K562 (cell line): ENCODE results near the gene RINL. TPM values are rescaled to one million over a fixed set of nuclear protein-coding genes. Genes with fewer than 3 reads are reported as not detected.

ENCODE experiments used
- ARHGAP35 ChIP-seq: fragments of 450-650 bp; IDR thresholded peaks from 2 replicates; pipeline ENCODE4 v1.6.1; 2018; ENCODE audit not compliant: partially characterized antibody
- DIDO1 ChIP-seq: fragments of 450-650 bp; IDR thresholded peaks from 2 replicates; pipeline ENCODE4 v1.6.1; 2016; ENCODE audit warnings: low read depth, missing biosample characterization, missing genetic modification characterization
- ETV1 ChIP-seq: fragments of 450-650 bp; conservative IDR thresholded peaks from 2 replicates; pipeline ENCODE4 v1.6.1; 2016; ENCODE audit warnings: missing genetic modification characterization, control low read depth, low read depth, missing compliant biosample characterization
- FOXP1 ChIP-seq: sonication (generic); formaldehyde crosslinking; IDR thresholded peaks from 2 replicates; pipeline ENCODE4 v1.8.0; 2022; ENCODE audit warnings: mild to moderate bottlenecking, missing genetic modification reagents
- HDGF ChIP-seq: fragments of 450-650 bp; IDR thresholded peaks from 2 replicates; pipeline ENCODE4 v1.6.1; 2016
- HSF4 ChIP-seq: fragments of 250-450 bp; sonication (Bioruptor Pico); IDR thresholded peaks from 2 replicates; pipeline ENCODE4 v2.1.2; 2022; ENCODE audit warnings: mild to moderate bottlenecking, moderate library complexity, borderline replicate concordance
- MCM7 ChIP-seq, 2 experiments: fragments of 450-650 bp; IDR thresholded peaks; 2 replicates each; pipeline ENCODE4 v1.6.1; 2016 to 2018
- MTA2 ChIP-seq: fragments of 450-650 bp; IDR thresholded peaks from 2 replicates; pipeline ENCODE4 v1.6.1; 2016; ENCODE audit warnings: low read depth
- OTX1 ChIP-seq: fragments of 450-650 bp; formaldehyde crosslinking; IDR thresholded peaks from 2 replicates; pipeline ENCODE4 v1.4.0; 2022; ENCODE audit warnings: mild to moderate bottlenecking
- TOE1 ChIP-seq, 2 experiments: fragments of 450-650 bp in 1 of 2; sonication (generic) in 1 of 2; formaldehyde crosslinking in 1 of 2; IDR thresholded peaks; 2 replicates each; pipeline versions ENCODE4 v1.7.1 to v1.8.0; 2016 to 2022; ENCODE audit warnings: borderline replicate concordance in 2 of 2, mild to moderate bottlenecking in 2 of 2, antibody characterized with exemption in 1 of 2, inconsistent platforms in 1 of 2, low read depth in 1 of 2, missing genetic modification reagents in 1 of 2, moderate library complexity in 1 of 2
- ZFP30 ChIP-seq: fragments of 250-450 bp; sonication (Bioruptor Pico); IDR thresholded peaks from 2 replicates; pipeline ENCODE4 v1.8.0; 2022; ENCODE audit warnings: moderate library complexity, mild to moderate bottlenecking, inconsistent platforms, borderline replicate concordance
- ZNF586 ChIP-seq: fragments of 450-650 bp; formaldehyde crosslinking; conservative IDR thresholded peaks from 2 replicates; pipeline ENCODE4 v1.4.0; 2020; ENCODE audit warnings: mild to moderate bottlenecking, moderate library complexity
- polyA plus RNA-seq, 8 experiments: library from polyadenylated mRNA; depleted of rRNA in 4 of 8; stranded (reverse) in 5 of 8; unstranded in 3 of 8; fragments of >200 nt; fragmentation: Nextera tagmentation in 2 of 8; fragmentation: Illumina TruSeq in 1 of 8; extraction: Ambion mirVana in 2 of 8; extraction: Trizol in 1 of 8; gene quantifications; 2 replicates each; pipeline versions ENCODE4 v1.2.1 to v1.2.3, GENCODE V29; 2011 to 2014; ENCODE audit warnings: inconsistent platforms in 1 of 8, missing spikeins in 1 of 8
- total RNA-seq, 7 experiments: library from RNA; depleted of rRNA in 6 of 7; stranded (reverse); fragments of >200 nt in 6 of 7; fragmentation: Illumina TruSeq in 2 of 7; extraction: Trizol in 2 of 7; gene quantifications; 2 replicates each; pipeline versions ENCODE4 v1.2.1 to v1.2.3, GENCODE V29; 2011 to 2021; ENCODE audit warnings: low replicate concordance in 1 of 7
- TF ChIP-seq, protein P1 (sequence below): fragments of 450-650 bp; IDR thresholded peaks from 2 replicates; pipeline ENCODE4 v1.6.1; 2016; ENCODE audit warnings: mild to moderate bottlenecking
- TF ChIP-seq, protein P2 (sequence below): sonication (generic); formaldehyde crosslinking; IDR thresholded peaks from 2 replicates; pipeline ENCODE4 v1.8.0; 2022; ENCODE audit warnings: mild to moderate bottlenecking, missing genetic modification reagents
- TF ChIP-seq, protein P3 (sequence below), 2 experiments: fragments of 450-650 bp; IDR thresholded peaks; 2 replicates each; pipeline ENCODE4 v1.6.1; 2016; ENCODE audit warnings: mild to moderate bottlenecking in 2 of 2, borderline replicate concordance in 1 of 2, low read depth in 1 of 2, moderate library complexity in 1 of 2
- TF ChIP-seq, protein P4 (sequence below): fragments of 450-650 bp; formaldehyde crosslinking; IDR thresholded peaks from 2 replicates; pipeline ENCODE4 v1.4.0; 2022; ENCODE audit warnings: mild to moderate bottlenecking, moderate library complexity

Gene RINL
- total and polyA plus RNA-seq, 9 of the 15 experiments (the other 6 are each of a cell fraction or from before 2014, with no cell fraction given) = 0.82 to 10.9 (median 4.9) TPM

DNA sequence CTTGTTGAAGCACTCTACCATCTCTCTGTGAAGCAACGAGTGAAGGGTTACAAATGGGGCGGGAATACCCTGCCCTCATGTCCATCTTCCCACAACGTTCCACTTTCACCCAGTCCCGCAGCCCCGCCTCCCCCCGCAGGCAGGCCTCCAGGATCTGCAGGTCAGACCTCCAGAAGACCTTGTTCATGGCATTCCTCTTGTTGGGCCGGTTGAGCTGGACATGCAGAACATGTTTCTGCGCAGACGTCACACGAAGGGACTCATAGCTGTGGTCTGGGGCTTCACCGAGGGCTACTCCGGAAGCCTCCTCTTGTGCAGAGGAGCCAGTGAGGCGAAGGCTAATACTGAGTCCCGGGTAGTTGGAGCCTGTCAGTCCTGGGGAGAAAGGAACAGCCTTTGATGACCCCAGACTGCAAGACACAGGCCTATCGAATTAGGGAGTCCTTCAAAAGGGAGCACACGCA lies 46.9 kb downstream of the RINL start (continued):
- TF ChIP-seq, protein P1, sequence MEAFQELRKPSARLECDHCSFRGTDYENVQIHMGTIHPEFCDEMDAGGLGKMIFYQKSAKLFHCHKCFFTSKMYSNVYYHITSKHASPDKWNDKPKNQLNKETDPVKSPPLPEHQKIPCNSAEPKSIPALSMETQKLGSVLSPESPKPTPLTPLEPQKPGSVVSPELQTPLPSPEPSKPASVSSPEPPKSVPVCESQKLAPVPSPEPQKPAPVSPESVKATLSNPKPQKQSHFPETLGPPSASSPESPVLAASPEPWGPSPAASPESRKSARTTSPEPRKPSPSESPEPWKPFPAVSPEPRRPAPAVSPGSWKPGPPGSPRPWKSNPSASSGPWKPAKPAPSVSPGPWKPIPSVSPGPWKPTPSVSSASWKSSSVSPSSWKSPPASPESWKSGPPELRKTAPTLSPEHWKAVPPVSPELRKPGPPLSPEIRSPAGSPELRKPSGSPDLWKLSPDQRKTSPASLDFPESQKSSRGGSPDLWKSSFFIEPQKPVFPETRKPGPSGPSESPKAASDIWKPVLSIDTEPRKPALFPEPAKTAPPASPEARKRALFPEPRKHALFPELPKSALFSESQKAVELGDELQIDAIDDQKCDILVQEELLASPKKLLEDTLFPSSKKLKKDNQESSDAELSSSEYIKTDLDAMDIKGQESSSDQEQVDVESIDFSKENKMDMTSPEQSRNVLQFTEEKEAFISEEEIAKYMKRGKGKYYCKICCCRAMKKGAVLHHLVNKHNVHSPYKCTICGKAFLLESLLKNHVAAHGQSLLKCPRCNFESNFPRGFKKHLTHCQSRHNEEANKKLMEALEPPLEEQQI = no peak
- TF ChIP-seq, protein P2, sequence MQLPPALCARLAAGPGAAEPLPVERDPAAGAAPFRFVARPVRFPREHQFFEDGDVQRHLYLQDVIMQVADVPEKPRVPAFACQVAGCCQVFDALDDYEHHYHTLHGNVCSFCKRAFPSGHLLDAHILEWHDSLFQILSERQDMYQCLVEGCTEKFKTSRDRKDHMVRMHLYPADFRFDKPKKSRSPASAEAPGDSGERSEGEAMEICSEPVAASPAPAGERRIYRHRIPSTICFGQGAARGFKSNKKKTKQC (CRISPR knock-in tag) = 0 out of 2 replicates have a peak, but pooled peaks have one; percentile 84
- TF ChIP-seq HDGF (no peak), HSF4 (CRISPR knock-in tag) (0 out of 2 replicates have a peak, but pooled peaks have one; percentile 9), MCM7 (IDR thresholded peaks at IDR 0.05) (no peak), ARHGAP35 (no peak), ZNF586 (CRISPR knock-in tag) (no peak), ZFP30 (CRISPR knock-in tag) (no peak), DIDO1 (tag) (0 out of 2 replicates have a peak, but pooled peaks have one; percentile 14), MTA2 (no peak), ETV1 (tag) (peak; percentile 24; the same call in 1 of the 2 replicates), FOXP1 (CRISPR knock-in tag) (0 out of 2 replicates have a peak, but pooled peaks have one; percentile 60), OTX1 (CRISPR knock-in tag) (no peak), TOE1 (IDR thresholded peaks at IDR 0.05; ENCODE audit: borderline replicate concordance) (peak; percentile 61), TOE1 (CRISPR knock-in tag; IDR thresholded peaks at IDR 0.05; ENCODE audit: borderline replicate concordance, low read depth) (no peak)
- TF ChIP-seq, protein P3, sequence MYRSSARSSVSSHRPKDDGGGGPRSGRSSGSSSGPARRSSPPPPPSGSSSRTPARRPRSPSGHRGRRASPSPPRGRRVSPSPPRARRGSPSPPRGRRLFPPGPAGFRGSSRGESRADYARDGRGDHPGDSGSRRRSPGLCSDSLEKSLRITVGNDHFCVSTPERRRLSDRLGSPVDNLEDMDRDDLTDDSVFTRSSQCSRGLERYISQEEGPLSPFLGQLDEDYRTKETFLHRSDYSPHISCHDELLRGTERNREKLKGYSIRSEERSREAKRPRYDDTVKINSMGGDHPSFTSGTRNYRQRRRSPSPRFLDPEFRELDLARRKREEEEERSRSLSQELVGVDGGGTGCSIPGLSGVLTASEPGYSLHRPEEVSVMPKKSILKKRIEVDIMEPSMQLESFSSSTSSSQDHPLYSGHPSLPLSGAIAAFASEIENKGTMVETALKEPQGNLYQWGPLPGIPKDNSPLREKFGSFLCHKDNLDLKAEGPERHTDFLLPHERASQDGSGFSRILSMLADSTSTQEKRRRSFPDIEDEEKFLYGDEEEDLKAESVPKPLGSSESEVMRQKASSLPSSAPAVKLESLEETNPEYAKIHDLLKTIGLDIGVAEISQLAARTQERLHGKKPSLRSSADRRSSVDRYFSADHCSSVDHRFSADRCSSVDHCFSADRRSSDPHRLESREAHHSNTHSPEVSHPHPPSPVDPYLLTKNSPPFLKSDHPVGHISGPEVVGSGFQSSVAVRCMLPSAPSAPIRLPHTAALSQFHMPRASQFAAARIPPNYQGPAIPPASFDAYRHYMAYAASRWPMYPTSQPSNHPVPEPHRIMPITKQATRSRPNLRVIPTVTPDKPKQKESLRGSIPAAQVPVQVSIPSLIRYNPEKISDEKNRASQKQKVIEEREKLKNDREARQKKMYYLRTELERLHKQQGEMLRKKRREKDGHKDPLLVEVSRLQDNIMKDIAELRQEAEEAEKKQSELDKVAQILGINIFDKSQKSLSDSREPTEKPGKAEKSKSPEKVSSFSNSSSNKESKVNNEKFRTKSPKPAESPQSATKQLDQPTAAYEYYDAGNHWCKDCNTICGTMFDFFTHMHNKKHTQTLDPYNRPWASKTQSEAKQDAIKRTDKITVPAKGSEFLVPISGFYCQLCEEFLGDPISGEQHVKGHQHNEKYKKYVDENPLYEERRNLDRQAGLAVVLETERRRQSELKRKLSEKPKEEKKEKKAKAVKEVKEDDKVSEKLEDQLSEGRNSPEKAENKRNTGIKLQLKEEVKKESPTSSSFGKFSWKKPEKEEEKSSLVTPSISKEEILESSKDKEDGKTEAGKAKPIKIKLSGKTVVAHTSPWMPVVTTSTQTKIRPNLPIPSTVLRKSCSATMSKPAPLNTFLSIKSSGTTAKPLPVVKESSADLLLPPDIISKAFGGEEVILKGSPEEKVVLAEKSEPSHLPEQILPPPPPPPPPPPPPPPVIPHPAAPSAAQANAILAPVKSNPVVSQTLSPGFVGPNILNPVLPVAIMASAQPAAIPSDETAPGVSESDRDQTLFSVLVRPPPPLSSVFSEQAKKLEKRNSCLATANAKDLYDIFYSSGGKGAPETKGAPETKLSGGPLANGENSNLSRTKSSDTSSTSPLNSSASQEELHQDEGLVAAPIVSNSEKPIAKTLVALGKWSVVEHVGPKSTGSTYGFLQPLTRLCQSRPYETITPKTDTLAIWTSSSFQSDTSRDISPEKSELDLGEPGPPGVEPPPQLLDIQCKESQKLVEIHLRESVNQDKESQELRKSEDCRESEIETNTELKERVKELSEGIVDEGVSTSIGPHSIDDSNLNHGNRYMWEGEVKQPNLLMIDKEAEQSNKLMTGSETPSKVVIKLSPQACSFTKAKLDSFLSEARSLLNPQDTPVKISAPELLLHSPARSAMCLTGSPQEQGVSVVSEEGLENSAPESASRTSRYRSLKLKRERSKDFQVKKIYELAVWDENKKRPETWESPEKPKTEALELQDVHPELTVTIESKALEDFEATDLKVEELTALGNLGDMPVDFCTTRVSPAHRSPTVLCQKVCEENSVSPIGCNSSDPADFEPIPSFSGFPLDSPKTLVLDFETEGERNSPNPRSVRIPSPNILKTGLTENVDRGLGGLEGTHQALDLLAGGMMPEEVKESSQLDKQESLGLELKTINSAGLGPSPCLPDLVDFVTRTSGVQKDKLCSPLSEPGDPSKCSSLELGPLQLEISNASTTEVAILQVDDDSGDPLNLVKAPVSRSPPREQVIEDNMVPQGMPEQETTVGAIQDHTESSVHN (IDR thresholded peaks at IDR 0.05; ENCODE audit: borderline replicate concordance in 1 of 2, low read depth in 1 of 2) = no peak
- TF ChIP-seq, protein P4, sequence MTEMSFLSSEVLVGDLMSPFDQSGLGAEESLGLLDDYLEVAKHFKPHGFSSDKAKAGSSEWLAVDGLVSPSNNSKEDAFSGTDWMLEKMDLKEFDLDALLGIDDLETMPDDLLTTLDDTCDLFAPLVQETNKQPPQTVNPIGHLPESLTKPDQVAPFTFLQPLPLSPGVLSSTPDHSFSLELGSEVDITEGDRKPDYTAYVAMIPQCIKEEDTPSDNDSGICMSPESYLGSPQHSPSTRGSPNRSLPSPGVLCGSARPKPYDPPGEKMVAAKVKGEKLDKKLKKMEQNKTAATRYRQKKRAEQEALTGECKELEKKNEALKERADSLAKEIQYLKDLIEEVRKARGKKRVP (CRISPR knock-in tag) = no peak
